GM12873 (cell line): ENCODE data around the gene CDH4.

ENCODE experiments used
- TF ChIP-seq, protein P1 (sequence below): IDR thresholded peaks from 2 replicates; pipeline ENCODE4 v1.5.1; 2012; ENCODE audit warnings: low read depth, mild to moderate bottlenecking, moderate library complexity, low read length, control low read depth; ENCODE audit not compliant: insufficient read depth; ENCODE audit errors: missing control alignments

Gene CDH4

GRCh38 chr20:61753987-61754956 lies 502.2 kb downstream of the CDH4 start:
- TF ChIP-seq, protein P1, sequence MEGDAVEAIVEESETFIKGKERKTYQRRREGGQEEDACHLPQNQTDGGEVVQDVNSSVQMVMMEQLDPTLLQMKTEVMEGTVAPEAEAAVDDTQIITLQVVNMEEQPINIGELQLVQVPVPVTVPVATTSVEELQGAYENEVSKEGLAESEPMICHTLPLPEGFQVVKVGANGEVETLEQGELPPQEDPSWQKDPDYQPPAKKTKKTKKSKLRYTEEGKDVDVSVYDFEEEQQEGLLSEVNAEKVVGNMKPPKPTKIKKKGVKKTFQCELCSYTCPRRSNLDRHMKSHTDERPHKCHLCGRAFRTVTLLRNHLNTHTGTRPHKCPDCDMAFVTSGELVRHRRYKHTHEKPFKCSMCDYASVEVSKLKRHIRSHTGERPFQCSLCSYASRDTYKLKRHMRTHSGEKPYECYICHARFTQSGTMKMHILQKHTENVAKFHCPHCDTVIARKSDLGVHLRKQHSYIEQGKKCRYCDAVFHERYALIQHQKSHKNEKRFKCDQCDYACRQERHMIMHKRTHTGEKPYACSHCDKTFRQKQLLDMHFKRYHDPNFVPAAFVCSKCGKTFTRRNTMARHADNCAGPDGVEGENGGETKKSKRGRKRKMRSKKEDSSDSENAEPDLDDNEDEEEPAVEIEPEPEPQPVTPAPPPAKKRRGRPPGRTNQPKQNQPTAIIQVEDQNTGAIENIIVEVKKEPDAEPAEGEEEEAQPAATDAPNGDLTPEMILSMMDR: no peak

GRCh38 chr20:61754976-61755778 lies 503.1 kb downstream of the CDH4 start:
- TF ChIP-seq, protein P1: no peak

- TF ChIP-seq, protein P1: no peak
These were observed 504.1 kb downstream of the CDH4 start for GRCh38 chr20:61755971-61756845.

GRCh38 chr20:61756966-61757677 lies 505.1 kb downstream of the CDH4 start:
- TF ChIP-seq, protein P1: no peak

DNA sequence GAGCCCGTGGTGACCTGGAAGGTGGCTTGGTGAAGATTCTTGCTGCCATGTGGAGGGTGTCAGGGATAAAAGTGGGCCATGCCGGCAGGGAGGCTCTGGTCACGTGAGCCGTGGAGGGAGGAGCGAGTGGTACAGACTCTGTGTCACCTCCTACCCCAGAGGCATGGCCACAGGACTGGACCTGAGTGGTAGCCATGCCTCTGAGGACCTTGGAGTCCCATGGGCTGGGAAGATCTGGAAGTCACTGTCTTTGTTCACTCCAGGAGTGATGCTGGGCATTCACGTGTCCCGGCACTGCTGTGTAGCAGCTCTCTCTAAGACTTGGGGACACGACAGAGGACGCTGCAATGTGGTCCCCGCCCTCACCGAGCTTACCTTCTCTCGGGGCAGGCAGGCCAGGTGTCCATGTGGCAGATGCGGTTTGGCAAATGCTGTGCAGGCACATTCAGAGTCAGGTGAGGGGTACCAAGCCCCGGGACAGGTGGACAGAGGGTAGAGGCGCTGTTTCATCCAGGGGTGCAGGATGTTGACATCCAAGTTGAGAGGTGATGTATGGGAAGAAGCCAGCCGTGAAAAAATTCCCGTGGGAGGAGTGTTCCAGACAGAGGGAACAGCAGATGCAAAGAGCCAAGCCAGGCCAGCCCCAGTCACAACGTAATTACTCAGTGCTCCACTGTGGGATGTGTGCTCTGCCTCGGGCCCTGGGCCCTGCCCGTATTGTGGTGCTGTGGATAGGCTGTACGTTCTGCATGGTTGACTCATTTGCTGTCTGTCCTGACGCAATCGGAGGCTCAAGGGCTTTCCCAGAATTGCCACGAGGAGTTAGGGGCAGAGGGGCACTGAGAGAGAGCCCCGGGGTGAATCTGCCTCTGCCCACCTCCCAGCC lies 505.9 kb downstream of the CDH4 start:
- TF ChIP-seq, protein P1: no peak

DNA sequence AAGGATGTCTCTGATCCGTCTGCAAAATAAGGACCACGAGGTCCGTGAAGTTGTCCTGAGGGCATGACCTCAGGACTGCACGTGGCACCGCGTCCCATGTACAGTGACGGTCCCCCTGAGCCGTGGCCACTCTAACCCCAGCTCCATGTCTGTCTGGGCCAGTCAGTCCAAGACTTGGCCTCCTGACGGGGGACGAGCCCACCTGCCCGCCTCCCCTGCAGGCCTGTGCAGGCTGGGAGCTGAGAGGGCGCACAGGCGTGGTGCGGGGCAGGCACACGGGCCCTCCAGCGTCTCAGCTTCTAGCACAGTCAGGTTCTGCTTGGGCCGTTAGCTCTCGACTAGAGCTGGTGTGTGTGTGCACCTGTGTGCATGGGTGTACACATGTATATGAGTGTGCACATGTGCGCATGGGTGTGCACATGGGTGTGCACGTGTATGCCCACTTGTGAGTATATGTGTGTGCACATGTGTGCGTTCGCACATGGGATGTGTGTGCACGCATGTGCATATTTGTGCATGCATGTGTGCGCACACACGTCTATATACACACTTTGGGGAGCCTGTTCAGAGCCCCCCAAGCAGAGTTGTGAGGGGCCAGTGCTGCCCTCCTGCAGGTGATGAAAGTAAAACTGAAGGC lies 506.6 kb downstream of the CDH4 start:
- TF ChIP-seq, protein P1: no peak
